MCF 10A (cell line): ENCODE results near the gene PDIK1L. TPM values are rescaled to one million over a fixed set of nuclear protein-coding genes. Genes with fewer than 3 reads are reported as not detected.

Experiments used
- BruUV-seq: library from RNA; stranded (reverse); fragments of 400-500 nt; replicated peaks from 2 replicates; lab custom pipeline; 2021; lab: Mats Ljungman, UMichigan
- CTCF ChIA-PET: fragments of 300-600 bp; sonication (Branson Sonifier 250); formaldehyde crosslinking; extraction: SDS; loops from one replicate; lab custom pipeline; 2021; ENCODE audit warnings: antibody characterized with exemption, inconsistent platforms; lab: Yijun Ruan, JAX
- POLR2A ChIA-PET: fragments of 300-600, 350-650 bp; sonication (Branson Sonifier 250); formaldehyde crosslinking; extraction: SDS; loops from one replicate; lab custom pipeline; 2020; ENCODE audit warnings: antibody characterized with exemption, inconsistent platforms; lab: Yijun Ruan, JAX
- DNase-seq: peaks from one replicate; pipeline ENCODE4 v3.0.0-alpha.2; 2018; ENCODE audit not compliant: unreplicated experiment
- H3K27ac Mint-ChIP-seq: one replicate; pipeline ENCODE4 v1.8.0; 2022; ENCODE audit warnings: mild to moderate bottlenecking, low read depth, mixed read lengths; ENCODE audit not compliant: unreplicated experiment
- H3K27me3 Mint-ChIP-seq: one replicate; pipeline ENCODE4 v1.8.0; 2022; ENCODE audit warnings: mixed read lengths; ENCODE audit not compliant: insufficient read depth, unreplicated experiment
- H3K36me3 Mint-ChIP-seq: one replicate; pipeline ENCODE4 v1.8.0; 2022; ENCODE audit warnings: mild to moderate bottlenecking, moderate library complexity, mixed read lengths; ENCODE audit not compliant: insufficient read depth, unreplicated experiment
- H3K4me1 Mint-ChIP-seq: one replicate; pipeline ENCODE4 v1.8.0; 2022; ENCODE audit warnings: mixed read lengths; ENCODE audit not compliant: insufficient read depth, unreplicated experiment
- H3K4me3 Mint-ChIP-seq: one replicate; pipeline ENCODE4 v1.8.0; 2022; ENCODE audit warnings: mild to moderate bottlenecking, moderate library complexity, mixed read lengths; ENCODE audit not compliant: unreplicated experiment
- H3K9me3 Mint-ChIP-seq: one replicate; pipeline ENCODE4 v1.8.0; 2022; ENCODE audit warnings: mixed read lengths; ENCODE audit not compliant: unreplicated experiment
- intact Hi-C: fragments of 100-400 bp; cut with micrococcal nuclease; formaldehyde crosslinking; loops from 2 replicates; pipeline ENCODE4 v1.14.1; 2022
- total RNA-seq: library from RNA; stranded (reverse); gene quantifications from 2 replicates; pipeline ENCODE4 v1.2.3, GENCODE V29; 2022
- TF ChIP-seq, protein P1 (sequence below): fragments of 200-600 bp; IDR thresholded peaks from one replicate; pipeline ENCODE4 v1.8.0; 2022; ENCODE audit warnings: antibody characterized with exemption, mild to moderate bottlenecking; ENCODE audit not compliant: unreplicated experiment

PDIK1L gene
- total RNA-seq, 1 experiment from 2014 or later, result 10.9 TPM

- no peak overlapping the region for H3K4me3 Mint-ChIP-seq
- intact Hi-C loops, result no loop called here
- ChIA-PET CTCF (interaction anchor here (0.7 to 3.2 kb wide), 3 partner anchors 11 to 259 kb away, joined by 3 to 18 read pairs (median 14); partner anchors contain the start of genes C1orf232 and ZNF593), POLR2A (no interaction called here)
- no peak overlapping the region for H3K27ac Mint-ChIP-seq
- no TSS peak for BruUV-seq
- DNase-seq, result no peak
- no peaks in the 10 kb centered on the region for H3K9me3 Mint-ChIP-seq
- TF ChIP-seq, protein P1, sequence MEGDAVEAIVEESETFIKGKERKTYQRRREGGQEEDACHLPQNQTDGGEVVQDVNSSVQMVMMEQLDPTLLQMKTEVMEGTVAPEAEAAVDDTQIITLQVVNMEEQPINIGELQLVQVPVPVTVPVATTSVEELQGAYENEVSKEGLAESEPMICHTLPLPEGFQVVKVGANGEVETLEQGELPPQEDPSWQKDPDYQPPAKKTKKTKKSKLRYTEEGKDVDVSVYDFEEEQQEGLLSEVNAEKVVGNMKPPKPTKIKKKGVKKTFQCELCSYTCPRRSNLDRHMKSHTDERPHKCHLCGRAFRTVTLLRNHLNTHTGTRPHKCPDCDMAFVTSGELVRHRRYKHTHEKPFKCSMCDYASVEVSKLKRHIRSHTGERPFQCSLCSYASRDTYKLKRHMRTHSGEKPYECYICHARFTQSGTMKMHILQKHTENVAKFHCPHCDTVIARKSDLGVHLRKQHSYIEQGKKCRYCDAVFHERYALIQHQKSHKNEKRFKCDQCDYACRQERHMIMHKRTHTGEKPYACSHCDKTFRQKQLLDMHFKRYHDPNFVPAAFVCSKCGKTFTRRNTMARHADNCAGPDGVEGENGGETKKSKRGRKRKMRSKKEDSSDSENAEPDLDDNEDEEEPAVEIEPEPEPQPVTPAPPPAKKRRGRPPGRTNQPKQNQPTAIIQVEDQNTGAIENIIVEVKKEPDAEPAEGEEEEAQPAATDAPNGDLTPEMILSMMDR, result no peak
- H3K36me3 Mint-ChIP-seq, result no peaks in the 10 kb centered on the region
- H3K4me1 Mint-ChIP-seq, result no peaks in the 10 kb centered on the region
- H3K27me3 Mint-ChIP-seq, result no peaks in the 10 kb centered on the region
Measured at GRCh38 chr1:26158271-26158907, 46.8 kb downstream of the PDIK1L start.

GRCh38 chr1:26158908-26159742 is 47.5 kb downstream of the PDIK1L start, which contains the start of gene FAM110D:
Gene FAM110D, plus strand, starts transcription at chr1:26159079. Its CDS starts 2,213 bp downstream, at chr1:26161292.
- no peaks in the 10 kb centered on the region for H3K27me3 Mint-ChIP-seq
- H3K4me1 Mint-ChIP-seq, result no peaks in the 10 kb centered on the region
- H3K27ac Mint-ChIP-seq, result no peak within 1 kb of the TSS
- intact Hi-C loops, result no loop called here
- BruUV-seq, result no TSS peak
- TF ChIP-seq, protein P1, result no peak
- H3K4me3 Mint-ChIP-seq, result no peak within 1 kb of the TSS
- CTCF ChIA-PET, result interaction anchor here (2.7 to 3.2 kb wide), 2 partner anchors 10 to 14 kb away, joined by 14 to 18 read pairs; partner anchors contain the start of genes C1orf232 and ZNF593
- POLR2A ChIA-PET, result no interaction called here
- DNase-seq, result no peak
- no peaks in the 10 kb centered on the region for H3K36me3 Mint-ChIP-seq
- H3K9me3 Mint-ChIP-seq, result no peaks in the 10 kb centered on the region

DNA sequence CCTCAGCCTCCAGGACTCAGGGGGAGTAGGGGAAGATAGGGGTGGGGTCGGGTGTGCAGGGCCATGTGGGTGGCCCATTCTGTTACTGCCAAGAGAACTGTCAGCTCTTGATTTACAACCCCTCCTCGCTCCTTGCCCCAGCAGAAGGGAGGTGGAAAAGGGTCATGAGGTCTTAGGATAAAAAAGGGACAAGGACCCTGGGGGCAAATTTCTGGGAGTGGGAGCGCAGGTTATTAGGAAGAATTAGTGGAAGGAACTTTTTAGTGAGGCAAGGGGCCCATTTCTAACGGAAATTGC is 48.1 kb downstream of the PDIK1L start:
- BruUV-seq, result no TSS peak
- Mint-ChIP-seq H3K27me3 (no peaks in the 10 kb centered on the region), H3K36me3 (no peaks in the 10 kb centered on the region), H3K9me3 (no peaks in the 10 kb centered on the region), H3K4me1 (no peaks in the 10 kb centered on the region), H3K4me3 (no peak overlapping the region), H3K27ac (no peak overlapping the region)
- ChIA-PET POLR2A (no interaction called here), CTCF (no interaction called here)
- intact Hi-C loops, result no loop called here
- no peak for DNase-seq
- TF ChIP-seq, protein P1, result no peak
